NT2/D1 (cell line): ENCODE results near the gene ENDOD1.

Experiments
- SUZ12 ChIP-seq: IDR thresholded peaks from 2 replicates; pipeline ENCODE4 v1.6.1; 2011; ENCODE audit not compliant: insufficient read length, insufficient read depth; ENCODE audit errors: extremely low read depth
- YY1 ChIP-seq: IDR thresholded peaks from 2 replicates; pipeline ENCODE4 v1.6.1; 2011; ENCODE audit not compliant: insufficient read length, insufficient read depth
- ZNF274 ChIP-seq: IDR thresholded peaks from 2 replicates; pipeline ENCODE4 v1.6.1; 2011; ENCODE audit warnings: mild to moderate bottlenecking, low read depth, low read length

- no peak for TF ChIP-seq SUZ12
- TF ChIP-seq ZNF274, result no peak
- TF ChIP-seq YY1, result no peak
These were observed 58.8 kb downstream of the ENDOD1 start for GRCh38 chr11:95148406-95148805.
